HepG2 (cell line): ENCODE measurements around the gene LCA5. TPM values are rescaled to one million over a fixed set of nuclear protein-coding genes. Genes with fewer than 3 reads are reported as not detected.

Source experiments
- ATAC-seq: fragments of 200-7000 bp; cut with Tn5 transposase; 3 replicates; pipeline ENCODE4 v1.9.1; 2020; ENCODE audit warnings: mild to moderate bottlenecking, moderate library complexity
- BruUV-seq: library from RNA; stranded (reverse); fragments of 400-500 nt; replicated peaks from 2 replicates; lab custom pipeline; 2021; lab: Mats Ljungman, UMichigan
- CTCF ChIA-PET: fragments of 300-600 bp; formaldehyde crosslinking; extraction: SDS; loops from one replicate; lab custom pipeline; 2021; ENCODE audit warnings: low total read pairs, inconsistent platforms, low intra/inter-chr PET ratio; lab: Yijun Ruan, JAX
- POLR2A ChIA-PET: fragments of 350-600 bp; sonication (Branson Sonifier 250); formaldehyde crosslinking; loops from one replicate; lab custom pipeline; 2020; ENCODE audit warnings: antibody characterized with exemption, inconsistent platforms; lab: Yijun Ruan, JAX
- DNase-seq: peaks from one replicate; pipeline ENCODE4 v3.0.0-alpha.2; 2015; ENCODE audit warnings: low spot score
- FAIRE-seq: peaks from 3 replicates; lab custom pipeline; 2011; peaks lifted over from hg19 to GRCh38; lab: Jason Lieb, UNC
- H2AFZ ChIP-seq: one replicate; pipeline ENCODE4 v1.6.1; 2011; ENCODE audit warnings: low read length, inconsistent platforms
- H3K27ac ChIP-seq: fragments of 300-600 bp; 3 replicates; pipeline ENCODE4 v1.8.0; 2011; ENCODE audit warnings: mixed run types, mild to moderate bottlenecking, mixed read lengths, low read length, inconsistent platforms; ENCODE audit not compliant: insufficient read depth; ENCODE audit errors: extremely low read length
- H3K27me3 ChIP-seq, 2 experiments: fragments of 200-600 bp in 1 of 2; 2 replicates in 1 of 2; 3 replicates in 1 of 2; pipeline versions ENCODE4 v1.6.0 to v1.8.0; 2011; ENCODE audit warnings: low read length in 2 of 2, mild to moderate bottlenecking in 2 of 2, moderate library complexity in 2 of 2, inconsistent platforms in 1 of 2; ENCODE audit not compliant: insufficient read depth in 2 of 2, control insufficient read depth in 1 of 2
- H3K36me3 ChIP-seq, 2 experiments: fragments of 200-600 bp in 1 of 2; replicated peaks in 1 of 2; 2 replicates in 1 of 2; 3 replicates in 1 of 2; pipeline versions ENCODE4 v1.5.1 to v1.8.0; 2011; ENCODE audit warnings: low read length in 2 of 2, inconsistent platforms in 1 of 2; ENCODE audit not compliant: insufficient read depth in 2 of 2, control insufficient read depth in 1 of 2
- H3K4me1 ChIP-seq: 2 replicates; pipeline ENCODE4 v1.5.1; 2012; ENCODE audit warnings: low read length, inconsistent platforms; ENCODE audit not compliant: insufficient read depth
- H3K4me2 ChIP-seq: 2 replicates; pipeline ENCODE4 v1.6.0; 2011; ENCODE audit warnings: low read depth, low read length, inconsistent platforms
- H3K4me3 ChIP-seq, 3 experiments: fragments of 200-600 bp in 1 of 3; sonication (generic), shearing (Covaris generic) in 1 of 3; replicated peaks in 1 of 3; 2 replicates each; pipeline ENCODE4 v1.5.1; 2011 to 2016; ENCODE audit warnings: low read length in 3 of 3, inconsistent platforms in 2 of 3, low read depth in 2 of 3, mild to moderate bottlenecking in 2 of 3, control low read depth in 1 of 3, mixed read lengths in 1 of 3; ENCODE audit not compliant: insufficient read depth in 1 of 3
- H3K79me2 ChIP-seq: one replicate; pipeline ENCODE4 v1.6.1; 2011; ENCODE audit warnings: low read length, inconsistent platforms; ENCODE audit not compliant: insufficient read depth
- H3K9ac ChIP-seq: 2 replicates; pipeline ENCODE4 v1.6.0; 2011; ENCODE audit warnings: mild to moderate bottlenecking, low read depth, low read length, inconsistent platforms; ENCODE audit not compliant: insufficient read depth
- H3K9me3 ChIP-seq: 2 replicates; pipeline ENCODE4 v1.5.1; 2012; ENCODE audit warnings: mild to moderate bottlenecking, low read length
- H4K20me1 ChIP-seq: 2 replicates; pipeline ENCODE4 v1.6.0; 2011; ENCODE audit warnings: inconsistent platforms, mild to moderate bottlenecking, low read length, moderate library complexity; ENCODE audit not compliant: insufficient read depth
- BRCA1 ChIP-seq: sonication (generic); formaldehyde crosslinking; IDR thresholded peaks from 2 replicates; pipeline ENCODE4 v1.4.0; 2020; ENCODE audit warnings: missing genetic modification reagents
- HNF4A ChIP-seq: sonication (generic); formaldehyde crosslinking; IDR thresholded peaks from 2 replicates; pipeline ENCODE4 v1.4.0; 2020; ENCODE audit warnings: missing genetic modification reagents
- KMT2A ChIP-seq: sonication (generic); formaldehyde crosslinking; IDR thresholded peaks from 2 replicates; pipeline ENCODE4 v1.4.0; 2020; ENCODE audit warnings: missing genetic modification reagents
- NFYC ChIP-seq: IDR thresholded peaks from 2 replicates; pipeline ENCODE4 v1.6.1; 2016; ENCODE audit warnings: missing genetic modification reagents, missing compliant biosample characterization
- PAWR ChIP-seq: sonication (generic); formaldehyde crosslinking; IDR thresholded peaks from 2 replicates; pipeline ENCODE4 v1.4.0; 2020; ENCODE audit warnings: missing genetic modification reagents, mild to moderate bottlenecking, borderline replicate concordance
- POLR2G ChIP-seq: fragments of 200-400 bp; formaldehyde crosslinking; IDR thresholded peaks from 2 replicates; pipeline ENCODE4 v1.6.1; 2018; ENCODE audit warnings: mild to moderate bottlenecking, low read depth, low read length, moderate library complexity
- RFXAP ChIP-seq: sonication (generic); formaldehyde crosslinking; IDR thresholded peaks from 2 replicates; pipeline ENCODE4 v1.4.0; 2020; ENCODE audit warnings: missing genetic modification reagents, borderline replicate concordance
- STAT5B ChIP-seq: sonication (generic); formaldehyde crosslinking; IDR thresholded peaks from 2 replicates; pipeline ENCODE4 v1.4.0; 2020; ENCODE audit warnings: missing genetic modification reagents
- YEATS2 ChIP-seq: sonication (generic); formaldehyde crosslinking; IDR thresholded peaks from 2 replicates; pipeline ENCODE4 v1.4.0; 2020; ENCODE audit warnings: missing genetic modification reagents, borderline replicate concordance
- ZMYM4 ChIP-seq: sonication (generic); formaldehyde crosslinking; IDR thresholded peaks from 2 replicates; pipeline ENCODE4 v1.8.1; 2023; ENCODE audit warnings: mild to moderate bottlenecking, missing genetic modification reagents
- ZNF34 ChIP-seq: sonication (generic); formaldehyde crosslinking; IDR thresholded peaks from 2 replicates; pipeline ENCODE4 v1.4.0; 2020; ENCODE audit warnings: mild to moderate bottlenecking, missing genetic modification reagents, borderline replicate concordance
- ZNF577 ChIP-seq: sonication (generic); formaldehyde crosslinking; IDR thresholded peaks from 2 replicates; pipeline ENCODE4 v1.4.0; 2020; ENCODE audit warnings: mild to moderate bottlenecking, low read depth, missing genetic modification reagents, borderline replicate concordance
- WGBS: methylation state at CpG from one replicate; pipeline ENCODE4 v1.1.6; 2017; ENCODE audit warnings: low lambda C conversion rate; 5-methylcytosine and 5-hydroxymethylcytosine counted together
- in situ Hi-C: cut with HindIII; loops from 2 replicates; pipeline ENCODE4 v1.10.0; 2017; ENCODE audit warnings: low pct_unique_long_range_greater_than_20kb; ENCODE audit not compliant: extremely low pct_ligation_motif_present
- intact Hi-C: fragments of 100-400 bp; cut with micrococcal nuclease; formaldehyde crosslinking; loops from one replicate; pipeline ENCODE4 v1.10.0; 2022; ENCODE audit not compliant: unreplicated experiment
- polyA plus RNA-seq, 8 experiments: library from polyadenylated mRNA; depleted of rRNA in 3 of 8; stranded (reverse) in 7 of 8; unstranded in 1 of 8; fragments of >200 nt; fragmentation: Illumina TruSeq in 4 of 8; extraction: Trizol in 4 of 8; gene quantifications; 2 replicates each; pipeline versions ENCODE4 v1.2.1 to v1.2.3, GENCODE V29; 2011 to 2016; ENCODE audit warnings: low read depth in 4 of 8, missing spikeins in 1 of 8, mixed read lengths in 1 of 8; ENCODE audit not compliant: insufficient read depth in 1 of 8
- total RNA-seq, 5 experiments: library from RNA; depleted of rRNA; stranded (reverse); fragments of >200 nt; fragmentation: Illumina TruSeq; extraction: Trizol; gene quantifications; 2 replicates each; pipeline ENCODE4 v1.2.3, GENCODE V29; 2016; ENCODE audit warnings: low read depth in 1 of 5
- TF ChIP-seq, protein P1 (sequence below): sonication (generic); formaldehyde crosslinking; IDR thresholded peaks from 2 replicates; pipeline ENCODE4 v1.4.0; 2020; ENCODE audit warnings: missing genetic modification reagents, borderline replicate concordance
- TF ChIP-seq, protein P2 (sequence below): sonication (generic); formaldehyde crosslinking; conservative IDR thresholded peaks from 2 replicates; pipeline ENCODE4 v1.4.0; 2020; ENCODE audit warnings: mild to moderate bottlenecking, missing genetic modification reagents, moderate library complexity

Gene LCA5
- total and polyA plus RNA-seq, 2 of the 13 experiments (the other 11 are each of a cell fraction or from before 2014, with no cell fraction given) = 0.84 to 4.6 TPM

DNA sequence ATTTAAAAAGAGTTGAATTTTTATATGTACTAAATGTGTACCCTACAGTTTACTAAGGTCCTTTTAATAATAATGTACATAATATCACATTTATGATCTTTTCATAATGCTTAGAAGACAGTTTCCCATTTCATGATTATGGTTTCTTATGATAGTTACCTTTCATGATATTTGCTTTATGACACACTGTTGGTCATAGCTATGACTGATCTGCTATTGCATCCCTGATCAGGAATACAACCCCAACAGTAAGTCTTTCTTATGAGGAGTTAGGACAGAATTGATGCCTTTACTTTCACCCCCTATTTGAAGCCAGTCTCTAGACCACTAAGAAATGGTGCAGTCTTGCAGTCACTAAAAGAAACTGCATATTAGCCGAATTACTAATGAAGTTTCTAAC, 31.0 kb downstream of the LCA5 start:
- DNase-seq = no peak
- Histone ChIP-seq H3K4me2 (no peak overlapping the region), H3K27ac (no peak overlapping the region), H3K4me1 (peaks cover 24% of the 10 kb centered on the region), H3K79me2 (no peaks in the 10 kb centered on the region), H3K4me3 (no peak overlapping the region), H2AFZ (no peak overlapping the region), H3K9me3 (no peaks in the 10 kb centered on the region), H3K9ac (no peak overlapping the region), H3K27me3 (no peaks in the 10 kb centered on the region), H4K20me1 (no peaks in the 10 kb centered on the region; the same call in 1 of the 2 replicates), H3K36me3 (no peaks in the 10 kb centered on the region)
- TF ChIP-seq STAT5B (CRISPR knock-in tag) (no peak), BRCA1 (CRISPR knock-in tag) (no peak), ZNF577 (no peak)
- POLR2A ChIA-PET = no interaction called here
- FAIRE-seq = no peak
- in situ Hi-C loops (no loop called here), intact Hi-C loops (no loop called here)
- no peak for ATAC-seq
- 84% methylated on average over 1 of the region's 1 CpG for WGBS
- BruUV-seq = no TSS peak
- CTCF ChIA-PET = no interaction called here

DNA sequence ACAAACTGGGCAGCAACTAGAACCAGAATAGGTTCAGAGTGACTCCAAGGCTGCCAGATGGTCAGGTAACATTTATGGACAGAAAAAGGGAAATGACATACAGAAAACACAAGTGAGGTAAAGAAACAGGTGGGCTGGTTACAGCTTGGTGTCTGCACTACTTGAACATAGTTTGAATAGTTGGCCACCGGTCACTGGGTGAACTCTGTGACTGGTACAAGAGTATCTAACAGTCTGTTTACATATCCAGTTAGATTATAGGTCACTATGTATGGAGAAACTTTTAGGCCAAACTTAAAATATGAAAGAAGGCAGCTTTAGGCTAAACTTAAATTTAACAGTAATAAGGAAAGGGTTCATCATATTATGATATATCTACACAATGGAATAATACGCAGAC, 32.9 kb downstream of the LCA5 start:
- WGBS = 56% methylated on average over 2 of the region's 2 CpGs
- BruUV-seq = no TSS peak
- peak; percentile 44 for DNase-seq
- TF ChIP-seq PAWR (CRISPR knock-in tag) (no peak), ZMYM4 (CRISPR knock-in tag) (peak; percentile 52; the same call in 1 of the 2 replicates), KMT2A (no peak), YEATS2 (CRISPR knock-in tag) (no peak), ZNF34 (no peak), HNF4A (CRISPR knock-in tag) (peak; percentile 55), NFYC (CRISPR knock-in tag) (no peak), POLR2G (no peak), RFXAP (CRISPR knock-in tag) (no peak)
- TF ChIP-seq, protein P1, sequence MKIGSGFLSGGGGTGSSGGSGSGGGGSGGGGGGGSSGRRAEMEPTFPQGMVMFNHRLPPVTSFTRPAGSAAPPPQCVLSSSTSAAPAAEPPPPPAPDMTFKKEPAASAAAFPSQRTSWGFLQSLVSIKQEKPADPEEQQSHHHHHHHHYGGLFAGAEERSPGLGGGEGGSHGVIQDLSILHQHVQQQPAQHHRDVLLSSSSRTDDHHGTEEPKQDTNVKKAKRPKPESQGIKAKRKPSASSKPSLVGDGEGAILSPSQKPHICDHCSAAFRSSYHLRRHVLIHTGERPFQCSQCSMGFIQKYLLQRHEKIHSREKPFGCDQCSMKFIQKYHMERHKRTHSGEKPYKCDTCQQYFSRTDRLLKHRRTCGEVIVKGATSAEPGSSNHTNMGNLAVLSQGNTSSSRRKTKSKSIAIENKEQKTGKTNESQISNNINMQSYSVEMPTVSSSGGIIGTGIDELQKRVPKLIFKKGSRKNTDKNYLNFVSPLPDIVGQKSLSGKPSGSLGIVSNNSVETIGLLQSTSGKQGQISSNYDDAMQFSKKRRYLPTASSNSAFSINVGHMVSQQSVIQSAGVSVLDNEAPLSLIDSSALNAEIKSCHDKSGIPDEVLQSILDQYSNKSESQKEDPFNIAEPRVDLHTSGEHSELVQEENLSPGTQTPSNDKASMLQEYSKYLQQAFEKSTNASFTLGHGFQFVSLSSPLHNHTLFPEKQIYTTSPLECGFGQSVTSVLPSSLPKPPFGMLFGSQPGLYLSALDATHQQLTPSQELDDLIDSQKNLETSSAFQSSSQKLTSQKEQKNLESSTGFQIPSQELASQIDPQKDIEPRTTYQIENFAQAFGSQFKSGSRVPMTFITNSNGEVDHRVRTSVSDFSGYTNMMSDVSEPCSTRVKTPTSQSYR (CRISPR knock-in tag) = no peak
- TF ChIP-seq, protein P2, sequence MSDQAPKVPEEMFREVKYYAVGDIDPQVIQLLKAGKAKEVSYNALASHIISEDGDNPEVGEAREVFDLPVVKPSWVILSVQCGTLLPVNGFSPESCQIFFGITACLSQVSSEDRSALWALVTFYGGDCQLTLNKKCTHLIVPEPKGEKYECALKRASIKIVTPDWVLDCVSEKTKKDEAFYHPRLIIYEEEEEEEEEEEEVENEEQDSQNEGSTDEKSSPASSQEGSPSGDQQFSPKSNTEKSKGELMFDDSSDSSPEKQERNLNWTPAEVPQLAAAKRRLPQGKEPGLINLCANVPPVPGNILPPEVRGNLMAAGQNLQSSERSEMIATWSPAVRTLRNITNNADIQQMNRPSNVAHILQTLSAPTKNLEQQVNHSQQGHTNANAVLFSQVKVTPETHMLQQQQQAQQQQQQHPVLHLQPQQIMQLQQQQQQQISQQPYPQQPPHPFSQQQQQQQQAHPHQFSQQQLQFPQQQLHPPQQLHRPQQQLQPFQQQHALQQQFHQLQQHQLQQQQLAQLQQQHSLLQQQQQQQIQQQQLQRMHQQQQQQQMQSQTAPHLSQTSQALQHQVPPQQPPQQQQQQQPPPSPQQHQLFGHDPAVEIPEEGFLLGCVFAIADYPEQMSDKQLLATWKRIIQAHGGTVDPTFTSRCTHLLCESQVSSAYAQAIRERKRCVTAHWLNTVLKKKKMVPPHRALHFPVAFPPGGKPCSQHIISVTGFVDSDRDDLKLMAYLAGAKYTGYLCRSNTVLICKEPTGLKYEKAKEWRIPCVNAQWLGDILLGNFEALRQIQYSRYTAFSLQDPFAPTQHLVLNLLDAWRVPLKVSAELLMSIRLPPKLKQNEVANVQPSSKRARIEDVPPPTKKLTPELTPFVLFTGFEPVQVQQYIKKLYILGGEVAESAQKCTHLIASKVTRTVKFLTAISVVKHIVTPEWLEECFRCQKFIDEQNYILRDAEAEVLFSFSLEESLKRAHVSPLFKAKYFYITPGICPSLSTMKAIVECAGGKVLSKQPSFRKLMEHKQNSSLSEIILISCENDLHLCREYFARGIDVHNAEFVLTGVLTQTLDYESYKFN (CRISPR knock-in tag) = peak; percentile 32; the same call in 1 of the 2 replicates

More for the DNA sequence above, 32.9 kb downstream of the LCA5 start:
- ChIA-PET CTCF (no interaction called here), POLR2A (no interaction called here)
- no peaks in the 10 kb centered on the region; the same call in 1 of the 2 replicates for H4K20me1 ChIP-seq
- H3K4me3 ChIP-seq = no peak overlapping the region
- H3K36me3 ChIP-seq = no peaks in the 10 kb centered on the region
- ATAC-seq = peak; percentile 93
- in situ Hi-C loops (no loop called here), intact Hi-C loops (no loop called here)
- H3K27me3 ChIP-seq = no peaks in the 10 kb centered on the region
- H3K79me2 ChIP-seq = no peaks in the 10 kb centered on the region
- no peaks in the 10 kb centered on the region for H3K9me3 ChIP-seq
- H3K4me1 ChIP-seq = peaks cover 24% of the 10 kb centered on the region
- no peak overlapping the region for H3K27ac ChIP-seq
- H2AFZ ChIP-seq = no peak overlapping the region
- H3K9ac ChIP-seq = no peak overlapping the region
- peak; percentile 42 for FAIRE-seq
- H3K4me2 ChIP-seq = peak overlapping the region; percentile 29; the same call in 1 of the 2 replicates
